ENCODE measurements around the gene COPG2. TPM values are rescaled to one million over a fixed set of nuclear protein-coding genes. Genes with fewer than 3 reads are reported as not detected.

Gene COPG2
- total RNA-seq, 2 donors from 2014 or later, result 12.2 to 12.4 TPM

DNA sequence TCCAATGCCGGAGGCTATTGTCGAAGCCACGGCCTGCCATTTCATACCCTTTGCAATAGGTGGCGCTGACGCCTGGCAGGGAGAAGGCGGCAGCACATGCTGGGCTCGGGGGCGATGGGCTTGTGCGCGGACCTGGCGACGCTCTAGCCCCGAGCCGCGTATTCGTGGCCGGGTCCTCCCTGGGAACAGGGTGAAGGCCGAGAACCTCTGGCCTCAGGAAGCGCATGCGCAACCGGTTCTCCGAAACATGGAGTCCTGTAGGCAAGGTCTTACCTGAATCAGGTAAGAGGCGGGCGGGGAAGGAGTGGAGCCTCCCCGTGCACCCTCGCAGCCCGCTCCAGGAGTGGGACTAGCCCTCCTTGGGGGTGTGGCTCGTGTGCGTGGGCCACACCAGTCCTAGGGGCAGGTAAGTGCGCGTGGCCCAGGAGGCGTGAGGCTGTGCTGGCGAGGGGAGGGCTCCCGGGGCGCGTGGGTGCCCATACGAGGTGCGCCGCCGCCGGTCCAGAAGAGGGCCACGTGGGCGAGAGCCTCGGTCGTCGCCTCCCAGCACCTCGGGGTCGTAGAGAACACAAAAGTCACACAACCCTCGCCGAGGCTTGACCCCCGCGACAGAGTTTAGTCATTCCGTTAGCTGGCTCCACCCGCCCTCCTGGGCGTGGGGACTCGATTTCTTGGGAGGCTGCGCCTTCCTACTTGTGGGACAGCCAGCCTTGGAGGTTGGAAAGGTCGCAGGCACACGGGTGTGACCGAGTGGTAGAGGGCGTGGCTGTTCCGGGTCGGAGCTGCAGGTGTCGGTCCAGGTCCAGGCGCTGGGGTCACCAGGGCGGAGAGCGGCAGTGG is 182.2 kb downstream of the COPG2 start:
- intact Hi-C loops (cut with DNase I), result no loop called here
- peak; percentile 83 for DNase-seq (ENCODE audit: low spot score)

DNA sequence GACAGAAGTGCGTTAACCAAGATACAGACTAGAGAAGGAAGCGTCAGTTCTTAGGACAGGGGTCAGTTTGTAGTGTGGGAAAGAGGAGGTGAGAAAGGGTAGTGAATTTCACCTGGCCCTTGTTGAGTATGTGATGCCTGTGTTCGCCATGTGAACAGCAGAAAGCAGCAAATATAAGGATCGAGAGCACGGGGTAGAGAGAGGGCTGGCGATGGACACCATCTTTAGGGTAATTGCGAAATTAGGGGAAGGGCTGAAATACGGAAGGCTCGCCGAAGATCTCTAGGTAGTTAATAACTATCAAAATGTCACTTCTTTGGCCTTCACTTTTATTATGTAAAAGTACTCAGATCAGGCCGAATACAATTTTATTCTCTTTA is 182.8 kb downstream of the COPG2 start:
- no peak for DNase-seq (ENCODE audit: low spot score)
- intact Hi-C loops (cut with DNase I), result no loop called here

DNA sequence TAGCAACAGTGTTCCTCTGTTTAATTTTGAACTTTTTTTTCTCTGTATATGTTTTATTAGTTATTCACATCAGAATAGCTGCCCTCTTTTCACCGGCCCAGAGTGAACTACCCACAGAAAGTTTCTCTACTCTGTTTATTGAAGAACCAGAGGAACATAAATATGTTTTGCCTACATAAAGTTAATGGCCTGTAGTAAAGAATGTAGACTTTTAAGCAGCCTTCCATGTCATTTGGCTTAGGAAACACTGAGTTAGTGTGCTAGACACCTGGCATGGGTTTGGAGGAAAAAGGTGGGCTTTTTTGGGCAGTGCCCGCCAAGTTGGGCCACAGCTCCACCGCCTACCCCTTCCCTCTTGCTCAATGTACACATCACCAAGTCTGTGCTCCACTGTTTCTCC is 185.5 kb downstream of the COPG2 start:
- intact Hi-C loops (cut with DNase I), result no loop called here

DNA sequence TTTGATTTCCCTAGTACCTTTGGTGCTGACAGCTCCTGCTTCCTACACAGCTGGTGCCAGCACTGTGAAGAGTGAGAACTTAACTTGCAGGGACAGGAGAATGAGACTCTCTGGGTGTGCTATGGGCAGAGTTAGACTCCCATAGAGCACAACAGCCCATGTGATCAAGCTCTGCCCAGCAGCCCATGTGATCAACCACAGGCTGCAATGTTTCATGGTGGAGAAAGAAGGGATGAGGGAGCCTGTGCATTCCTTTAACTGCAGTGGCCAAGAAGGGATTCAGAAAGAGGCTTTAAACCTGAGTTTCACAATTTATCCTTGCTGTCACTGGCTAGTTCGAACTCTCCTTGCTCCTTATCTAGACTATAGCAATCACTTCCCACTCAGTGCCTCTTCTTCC is 186.7 kb downstream of the COPG2 start:
- intact Hi-C loops (cut with DNase I), result no loop called here
- DNase-seq (ENCODE audit: low spot score), result no peak

More for the DNA sequence above, 185.5 kb downstream of the COPG2 start:
- DNase-seq (ENCODE audit: low spot score), result no peak

DNA sequence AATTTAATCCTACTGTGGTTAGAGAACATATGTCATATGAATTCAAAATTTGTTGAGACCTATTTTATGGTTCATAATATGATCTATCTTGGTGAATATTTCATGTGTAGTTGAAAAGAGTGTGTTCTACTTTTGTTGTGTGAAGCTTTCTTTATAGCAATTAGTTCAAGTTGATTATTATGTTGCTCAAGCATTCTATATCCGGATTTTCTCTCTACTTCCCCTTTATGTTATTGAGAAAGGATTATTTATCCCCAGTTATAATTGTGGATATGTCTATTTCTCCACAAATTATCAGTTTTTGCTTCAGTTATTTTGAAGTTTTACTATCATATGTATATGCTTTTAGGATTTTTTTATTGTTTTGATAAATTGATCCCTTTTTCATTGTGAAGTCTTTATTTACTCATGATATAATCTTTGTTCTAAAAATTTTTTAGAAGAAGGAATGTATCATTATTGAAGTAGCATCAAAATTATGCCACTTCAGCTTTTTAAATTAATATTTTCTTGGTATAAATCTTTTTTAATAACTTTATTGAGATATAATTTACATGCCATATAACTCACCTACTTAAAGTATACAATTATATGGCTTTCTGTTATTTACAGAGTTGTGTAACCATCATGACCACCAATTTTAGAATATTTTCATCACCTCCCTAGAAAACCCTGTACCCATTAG is 188.7 kb downstream of the COPG2 start:
- no peak for DNase-seq (ENCODE audit: low spot score)
- intact Hi-C loops (cut with DNase I), result no loop called here

DNA sequence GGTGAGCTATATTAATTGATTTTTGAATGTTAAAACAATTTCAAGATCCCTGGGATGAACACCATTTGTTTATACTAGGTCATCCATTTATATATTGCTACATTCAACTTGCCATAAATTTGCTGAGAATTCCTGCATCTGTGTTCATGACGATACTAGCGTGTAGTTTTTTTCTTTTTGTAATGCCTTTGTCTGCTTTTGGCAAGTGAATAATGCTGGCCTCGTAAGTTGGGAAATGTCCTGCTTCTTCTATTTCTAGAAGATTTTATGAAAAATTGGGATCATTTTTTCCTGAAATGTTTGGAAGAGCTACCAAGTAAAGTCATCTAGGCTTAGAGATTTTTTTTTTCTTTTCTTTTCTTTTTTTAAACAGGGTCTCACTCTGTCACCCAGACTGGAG is 189.6 kb downstream of the COPG2 start:
- intact Hi-C loops (cut with DNase I), result no loop called here
- no peak for DNase-seq (ENCODE audit: low spot score)

DNA sequence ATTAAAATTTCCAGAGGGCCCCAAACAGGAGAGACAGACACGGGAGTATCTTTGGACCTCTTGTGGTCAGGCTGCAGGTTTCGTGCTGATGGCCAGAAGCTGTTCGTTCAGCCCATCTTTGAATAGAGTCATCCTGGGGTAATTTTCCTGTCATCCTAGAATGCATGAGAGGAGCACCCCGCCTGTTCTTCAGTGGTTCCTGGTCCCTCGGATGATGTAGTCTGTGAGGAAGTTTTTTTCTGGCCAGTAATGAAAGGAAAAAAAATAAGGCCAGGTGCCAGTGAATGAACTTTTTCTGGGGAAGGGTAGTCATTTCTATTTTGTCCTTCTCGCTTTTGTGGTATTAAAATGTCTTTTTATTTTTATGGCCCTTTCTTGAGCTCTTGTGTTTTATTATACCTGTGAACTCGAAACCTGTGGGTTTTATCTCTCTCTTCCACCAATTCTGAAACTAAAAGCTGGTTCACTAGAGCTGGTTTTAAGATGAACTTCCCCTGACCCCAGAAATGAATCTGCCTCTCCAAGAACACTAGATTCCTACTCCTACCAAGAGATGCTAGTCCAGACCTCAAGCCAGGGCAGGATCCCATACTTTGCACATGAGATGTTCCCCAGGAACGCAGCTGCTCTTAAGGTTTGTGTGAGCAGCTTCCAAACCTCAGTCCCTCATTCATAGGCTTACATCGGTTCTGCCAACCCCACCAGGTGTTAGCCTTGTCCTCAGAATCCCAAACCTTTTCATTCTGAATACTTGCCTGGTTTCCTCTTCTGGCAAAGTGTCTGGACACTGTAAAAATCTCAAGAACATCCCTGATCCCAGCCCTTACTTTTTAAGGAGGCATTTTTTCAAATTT is 192.0 kb downstream of the COPG2 start:
- no peak for DNase-seq (ENCODE audit: low spot score)
- intact Hi-C loops (cut with DNase I), result no loop called here

DNA sequence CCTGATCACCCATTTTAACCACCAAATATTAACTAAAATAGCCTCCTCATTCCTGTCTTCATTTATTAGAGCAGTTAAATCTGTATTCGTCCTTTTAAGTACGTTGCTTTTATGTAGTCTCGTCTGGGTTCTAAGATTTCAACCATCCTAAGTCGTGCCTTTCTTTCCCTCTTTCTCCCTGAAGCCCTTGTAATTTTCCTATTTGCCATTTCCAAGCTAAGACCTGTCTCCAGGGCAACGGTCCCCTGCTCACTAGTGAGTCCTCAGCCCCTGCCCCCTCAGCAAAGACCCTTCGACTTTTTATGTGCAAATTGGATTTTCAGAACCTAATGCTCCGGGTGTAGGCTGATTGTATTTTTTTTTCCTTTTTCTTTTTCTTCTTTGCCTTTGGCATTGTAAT is 192.8 kb downstream of the COPG2 start:
- intact Hi-C loops (cut with DNase I), result no loop called here

DNA sequence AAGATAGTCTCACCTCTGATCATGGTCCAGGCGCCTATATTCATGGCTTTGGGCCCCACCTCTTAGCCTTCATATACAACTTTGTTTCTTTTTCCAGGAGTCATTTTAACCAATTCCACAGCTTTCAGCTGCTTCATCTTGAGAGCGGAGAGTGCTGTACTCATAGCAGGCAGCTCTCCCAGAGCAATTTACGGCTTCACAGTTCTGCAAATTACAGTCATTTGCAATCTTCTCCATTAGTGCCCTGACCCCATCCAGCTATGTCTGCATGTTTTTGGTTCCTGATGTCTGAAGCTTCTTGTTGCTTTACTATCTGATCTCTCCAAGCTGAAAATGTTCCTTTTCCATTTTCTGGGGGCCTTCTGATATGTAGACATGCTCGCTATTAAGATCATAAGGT is 194.7 kb downstream of the COPG2 start:
- intact Hi-C loops (cut with DNase I), result no loop called here
- DNase-seq (ENCODE audit: low spot score), result no peak

More for the DNA sequence above, 192.8 kb downstream of the COPG2 start:
- DNase-seq (ENCODE audit: low spot score), result no peak

DNA sequence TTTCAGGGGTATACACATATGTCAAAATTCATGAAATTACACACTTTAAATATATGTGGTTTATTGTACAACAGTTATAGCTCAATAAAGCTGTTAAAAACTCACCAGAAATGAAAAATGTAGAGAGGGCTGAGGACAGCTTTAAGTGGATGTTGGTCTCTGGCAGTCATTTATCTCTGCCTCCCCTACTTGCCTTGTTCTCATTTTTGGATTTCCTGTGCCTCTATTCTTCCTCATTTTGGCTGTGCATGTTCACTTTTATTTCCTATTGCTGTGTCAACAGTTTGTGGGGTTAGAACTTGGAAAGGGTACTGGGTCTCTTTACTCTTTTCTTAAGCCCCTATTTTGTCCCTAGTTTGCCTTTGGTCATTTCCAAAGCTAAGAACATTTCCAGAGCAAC is 195.3 kb downstream of the COPG2 start:
- intact Hi-C loops (cut with DNase I), result no loop called here

DNA sequence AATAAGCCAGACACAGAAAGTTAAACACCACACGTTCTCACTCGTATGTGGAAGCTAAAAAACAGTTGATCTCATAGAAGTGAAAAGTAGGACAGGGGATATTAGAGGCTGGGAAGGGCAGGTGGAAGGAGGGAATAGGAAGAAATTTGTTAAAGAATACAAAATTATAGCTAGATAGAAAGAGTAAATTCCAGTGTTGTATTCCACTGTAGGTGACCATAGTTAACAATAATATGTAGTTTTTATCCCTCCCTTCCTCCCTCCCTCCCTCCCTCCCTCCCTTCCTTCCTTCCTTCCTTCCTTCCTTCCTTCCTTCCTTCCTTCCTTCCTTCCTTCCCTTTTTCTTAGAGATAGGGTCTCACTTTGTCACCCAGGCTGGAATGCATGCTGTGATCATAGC is 196.6 kb downstream of the COPG2 start:
- DNase-seq (ENCODE audit: low spot score), result no peak

More for the DNA sequence above, 195.3 kb downstream of the COPG2 start:
- DNase-seq (ENCODE audit: low spot score), result no peak

DNA sequence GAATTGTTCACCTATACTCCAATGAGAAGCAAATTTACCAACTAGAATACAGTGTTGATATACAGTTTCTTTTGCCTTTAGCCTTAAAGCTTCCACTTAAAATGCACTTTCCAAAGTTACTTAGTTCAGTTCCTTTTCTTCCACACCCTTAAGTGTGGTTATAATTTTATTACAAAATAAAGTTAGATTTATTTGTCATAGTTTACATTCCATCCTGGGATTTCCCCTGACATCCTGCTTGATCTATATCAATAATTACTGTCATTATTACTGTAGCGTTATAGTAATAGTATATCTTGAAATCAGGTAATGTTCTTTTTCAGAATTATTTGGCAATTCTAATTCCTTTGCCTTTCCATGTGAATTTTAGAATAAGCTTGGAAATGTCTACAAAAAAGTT is 199.9 kb downstream of the COPG2 start:
- intact Hi-C loops (cut with DNase I), result no loop called here
- no peak for DNase-seq (ENCODE audit: low spot score)

More for the DNA sequence above, 196.6 kb downstream of the COPG2 start:
- intact Hi-C loops (cut with DNase I), result no loop called here

DNA sequence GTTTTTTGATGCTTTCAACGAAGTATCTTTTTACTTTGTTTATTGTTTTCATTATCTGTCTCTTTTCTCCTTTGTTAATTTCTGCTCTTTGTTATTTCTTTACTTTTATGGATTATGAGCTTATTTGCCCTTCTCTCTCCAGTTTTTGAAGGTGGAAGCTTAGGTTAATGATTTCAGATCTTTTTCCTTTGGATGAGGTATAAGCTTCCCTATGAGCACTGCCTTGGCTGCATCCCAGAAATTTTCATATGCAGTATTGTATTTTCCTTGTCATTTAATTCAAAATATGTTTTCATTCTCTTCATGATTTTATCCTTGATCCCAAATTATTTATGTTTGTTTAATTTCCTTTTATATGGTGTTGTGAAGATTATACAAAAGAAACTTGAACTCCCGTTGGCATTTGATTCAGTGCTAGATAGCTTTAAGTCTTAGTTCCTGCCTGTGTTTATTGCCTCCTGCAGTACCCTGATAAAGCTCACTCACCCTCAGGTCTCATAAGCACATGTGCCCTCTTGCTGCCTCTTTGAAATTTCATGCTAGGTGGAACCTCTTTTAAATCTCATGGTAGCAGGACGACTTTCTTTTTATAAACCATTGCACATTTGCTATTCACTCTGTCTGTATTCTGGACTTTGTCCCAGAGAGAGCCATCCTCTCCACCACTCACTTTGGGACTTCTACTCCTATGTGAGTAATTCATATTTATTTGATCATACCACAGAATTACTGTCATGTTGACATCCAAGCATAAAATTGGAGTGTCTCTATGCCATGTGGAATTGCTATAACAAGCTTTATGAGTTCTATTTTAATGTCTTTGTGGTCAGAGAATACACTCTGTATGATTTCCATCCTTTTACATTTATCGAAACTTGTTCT is 204.8 kb downstream of the COPG2 start:
- DNase-seq (ENCODE audit: low spot score), result no peak
- intact Hi-C loops (cut with DNase I), result no loop called here

DNA sequence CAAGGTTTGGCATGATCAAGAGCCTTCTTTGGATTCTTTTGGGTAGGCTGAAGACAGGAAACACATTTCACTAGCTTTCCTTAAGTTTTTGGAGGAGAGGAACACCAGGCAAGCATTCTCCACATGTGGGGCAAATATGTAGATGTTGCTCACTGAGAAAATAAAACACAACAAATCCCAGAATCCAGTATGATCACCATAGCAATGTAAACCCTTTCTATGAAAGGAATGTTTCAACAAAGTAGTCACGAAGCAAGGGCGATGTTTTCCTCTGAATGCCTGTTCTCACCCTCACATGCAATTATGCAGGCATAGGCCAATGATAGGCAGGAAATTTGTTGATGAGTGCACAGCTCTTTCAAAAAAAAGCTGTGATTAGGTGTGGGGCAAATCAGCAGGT is 207.3 kb downstream of the COPG2 start:
- intact Hi-C loops (cut with DNase I), result no loop called here
- no peak for DNase-seq (ENCODE audit: low spot score)

DNA sequence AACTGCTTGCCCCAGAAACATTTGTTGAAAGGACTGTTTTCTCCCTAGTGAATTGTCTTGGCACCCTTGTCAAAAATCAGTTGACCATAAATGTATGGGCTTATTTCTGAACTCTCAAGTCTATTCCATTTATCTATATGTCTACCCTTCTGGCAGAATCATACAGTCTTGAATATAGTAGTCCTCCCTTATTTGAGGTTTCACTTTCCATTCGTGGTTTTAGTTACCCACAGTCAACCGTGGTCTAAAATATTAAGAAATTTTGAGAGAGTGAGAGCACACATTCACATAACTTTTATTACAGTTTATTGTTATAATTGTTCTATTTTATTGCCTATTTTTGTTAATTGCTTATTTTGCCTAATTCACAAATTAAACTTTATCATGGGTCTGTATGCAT is 210.3 kb downstream of the COPG2 start:
- intact Hi-C loops (cut with DNase I), result no loop called here
- DNase-seq (ENCODE audit: low spot score), result no peak

Data from posterior vena cava (tissue), 2 donors.